Activated effector memory CD4-positive, alpha-beta T cell treated with anti-CD3 and anti-CD28 coated beads, Interleukin-2, amount 50 U/mL, for 16 hours (primary cell): ENCODE measurements around the gene DDX21.
"Not testable (repeated sequence)": the region's sequence is repeated elsewhere in the genome, so short reads cannot be mapped to it uniquely, and the experiment has no call there.

Experiments
- DNase-seq: peaks from one replicate; pipeline ENCODE4 v3.0.0-alpha.2; 2020

Gene DDX21

GRCh38 chr10:68955832-68956532 is at the start of gene DDX21:
TSS of gene DDX21 (plus strand) at chr10:68956170. CDS start at chr10:68956226, 56 bp downstream.
- peak; percentile 96 for DNase-seq

DNA sequence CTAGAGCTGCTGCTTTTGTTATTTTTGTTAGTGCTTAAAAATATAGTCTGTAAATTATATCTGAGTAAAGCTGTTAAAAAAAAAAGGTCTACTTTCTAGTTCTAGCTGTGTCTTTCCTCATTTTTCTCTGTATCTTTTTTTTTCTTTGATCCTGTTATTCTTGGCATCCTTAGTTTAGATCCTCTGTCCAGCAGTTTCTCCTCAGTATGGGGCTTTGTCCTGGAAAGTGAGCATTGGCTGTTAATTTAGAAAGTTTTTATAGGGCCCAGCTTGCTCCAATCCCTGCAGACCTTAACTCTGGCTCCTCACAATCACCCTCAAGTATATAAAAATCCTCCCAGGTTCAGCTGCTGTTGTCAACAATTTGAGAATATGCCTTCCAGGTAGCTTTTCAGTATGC is 31.4 kb upstream of the DDX21 start:
- no peak for DNase-seq

GRCh38 chr10:68925489-68925888 is 30.5 kb upstream of the DDX21 start:
- DNase-seq, result no peak

- not testable (repeated sequence) for DNase-seq
Measured at GRCh38 chr10:68929157-68929556, 26.8 kb upstream of the DDX21 start.

GRCh38 chr10:68929888-68930287 is 26.1 kb upstream of the DDX21 start:
- not testable (repeated sequence) for DNase-seq

DNA sequence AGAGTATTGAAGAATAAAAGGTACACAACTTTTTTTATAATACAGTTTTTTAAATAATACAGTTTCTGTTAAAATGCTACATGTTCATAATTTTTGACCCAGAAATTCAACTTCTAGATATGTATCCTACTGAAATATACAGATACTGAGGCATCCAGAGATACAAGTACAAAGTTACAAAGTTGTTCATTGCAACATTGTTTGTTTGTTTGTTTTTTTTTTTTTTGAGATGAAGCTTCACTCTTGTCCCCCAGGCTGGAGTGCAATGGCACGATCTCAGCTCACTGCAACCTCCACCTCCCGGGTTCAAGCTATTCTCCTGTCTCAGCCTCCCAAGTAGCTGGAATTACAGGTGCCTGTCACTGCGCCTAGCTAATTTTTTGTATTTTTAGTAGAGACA is 23.1 kb upstream of the DDX21 start:
- DNase-seq, result not testable (repeated sequence)

DNA sequence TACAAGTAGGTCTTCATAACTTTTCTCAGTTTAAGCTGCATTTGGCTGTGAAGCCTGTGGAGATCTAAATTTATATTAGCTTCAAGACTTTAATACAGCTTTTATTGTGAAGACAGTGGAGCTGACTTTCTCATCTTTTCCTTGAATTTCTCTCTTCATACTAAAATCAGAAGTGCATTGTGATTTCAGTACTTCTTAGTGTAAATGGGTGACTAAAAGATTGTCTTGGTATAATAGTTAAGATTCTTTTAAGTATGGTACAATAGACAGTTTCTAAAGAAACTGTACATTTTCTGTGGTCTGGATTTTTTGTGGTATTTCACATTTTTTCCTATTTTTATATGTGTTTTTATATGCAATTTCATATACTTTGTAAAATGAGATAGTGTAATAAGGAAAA is 21.0 kb upstream of the DDX21 start:
- no peak for DNase-seq

DNA sequence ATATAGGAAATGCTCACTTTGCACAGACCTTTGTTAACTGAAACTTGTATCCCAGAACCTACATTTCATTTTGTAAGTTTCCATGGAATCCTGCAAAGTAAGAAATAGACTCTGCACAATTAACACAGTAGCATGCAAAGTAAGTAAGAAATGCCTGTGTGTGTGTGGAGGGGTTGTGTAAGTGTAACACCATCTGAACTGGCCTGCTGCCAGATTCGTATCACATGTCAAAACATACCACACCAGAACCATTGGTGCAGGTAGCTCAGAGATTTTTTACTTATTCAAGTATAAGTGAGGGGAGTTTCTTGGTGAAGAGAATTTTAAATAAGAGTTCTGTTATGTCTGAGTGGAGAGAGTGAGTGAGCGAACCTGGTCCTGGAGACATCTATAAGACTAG is 17.9 kb upstream of the DDX21 start:
- DNase-seq, result no peak

DNA sequence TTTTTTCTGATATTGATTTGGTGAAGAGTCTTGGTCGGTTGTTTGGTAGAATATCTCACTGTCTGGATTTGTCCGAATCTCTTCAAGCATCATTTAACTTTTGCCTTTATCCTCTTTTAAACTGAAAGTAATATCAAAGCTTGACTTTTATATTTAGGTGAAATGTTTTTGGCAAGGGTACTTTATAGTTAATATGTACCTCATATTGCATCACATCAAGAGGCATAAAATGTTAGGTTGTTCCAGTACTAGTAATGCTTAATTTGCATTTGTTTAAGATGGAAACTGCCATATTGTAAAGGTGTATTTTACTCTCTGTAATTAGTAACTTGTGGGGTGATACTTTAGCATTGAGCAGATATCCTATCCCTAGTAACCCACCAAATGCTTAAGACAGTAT is 17.1 kb upstream of the DDX21 start:
- DNase-seq, result no peak

- not testable (repeated sequence) for DNase-seq
Measured at GRCh38 chr10:68940917-68941316, 15.1 kb upstream of the DDX21 start.

- no peak for DNase-seq
Measured at GRCh38 chr10:68950598-68950997, 5.4 kb upstream of the DDX21 start.

DNA sequence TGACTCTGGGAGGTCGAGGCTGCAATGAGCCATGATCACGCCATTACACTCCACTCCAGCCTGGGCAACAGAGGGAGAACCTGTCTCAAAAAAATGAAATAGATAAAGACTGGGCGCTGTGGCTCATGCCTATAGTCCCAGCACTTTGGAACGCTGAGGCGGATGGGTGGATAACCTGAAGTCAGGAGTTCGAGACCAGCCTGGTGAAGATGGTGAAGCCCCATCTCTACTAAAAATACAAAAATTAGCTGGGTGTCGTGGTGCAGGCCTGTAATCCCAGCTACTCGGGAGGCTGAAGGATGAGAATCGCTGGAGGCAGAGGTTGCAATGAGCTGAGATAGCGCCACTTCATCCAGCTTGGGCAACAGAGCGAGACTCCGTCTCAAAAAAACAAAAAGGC is 1.1 kb upstream of the DDX21 start:
- DNase-seq, result no peak

- DNase-seq, result peak; percentile 67
Measured at GRCh38 chr10:68955355-68955831, 577 bp upstream of the DDX21 start.

DNA sequence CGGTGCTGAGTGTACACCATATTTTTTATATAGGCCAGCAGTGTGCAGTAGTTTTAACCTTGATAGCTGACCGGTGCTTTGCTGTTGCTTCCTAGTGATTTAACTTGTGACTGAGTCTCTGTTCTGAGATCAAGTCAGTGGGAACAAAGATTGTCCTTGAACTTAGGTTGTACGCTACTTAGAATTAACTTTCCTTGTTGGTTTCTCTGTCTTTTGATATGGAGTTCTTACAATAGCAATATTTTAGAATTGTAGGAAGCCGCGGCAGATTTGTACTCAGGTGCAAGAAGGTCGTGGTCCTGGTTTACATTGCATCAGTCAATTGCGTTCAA is 1.3 kb downstream of the DDX21 start:
- no peak for DNase-seq

- no peak for DNase-seq
Measured at GRCh38 chr10:68957654-68958053, 1.7 kb downstream of the DDX21 start.

- DNase-seq, result no peak
Measured at GRCh38 chr10:68959695-68960527, 3.9 kb downstream of the DDX21 start.

GRCh38 chr10:68963151-68963550 is 7.2 kb downstream of the DDX21 start:
- no peak for DNase-seq

DNA sequence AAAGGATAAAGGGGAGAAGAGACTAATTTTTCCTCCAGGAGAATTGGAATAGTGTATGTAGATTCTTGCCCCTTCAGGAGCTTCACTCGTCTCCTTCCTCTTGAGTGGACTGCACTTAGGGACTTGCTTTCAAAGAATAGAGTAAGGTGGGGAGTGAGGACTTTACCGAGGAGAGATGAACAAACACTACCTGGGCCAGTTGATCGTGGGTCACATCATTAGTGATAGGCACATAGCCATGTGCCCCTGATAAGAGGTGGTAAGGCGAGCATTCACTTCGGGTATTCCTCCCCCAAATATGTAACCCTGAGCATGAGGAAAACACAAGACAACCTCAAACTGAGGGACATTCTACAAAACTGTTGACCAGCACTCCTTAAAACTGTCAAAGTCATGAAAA is 18.0 kb downstream of the DDX21 start:
- no peak for DNase-seq

- not testable (repeated sequence) for DNase-seq
Measured at GRCh38 chr10:68975936-68976473, 20.0 kb downstream of the DDX21 start.

- DNase-seq, result not testable (repeated sequence)
Measured at GRCh38 chr10:68979738-68980137, 23.8 kb downstream of the DDX21 start.

DNA sequence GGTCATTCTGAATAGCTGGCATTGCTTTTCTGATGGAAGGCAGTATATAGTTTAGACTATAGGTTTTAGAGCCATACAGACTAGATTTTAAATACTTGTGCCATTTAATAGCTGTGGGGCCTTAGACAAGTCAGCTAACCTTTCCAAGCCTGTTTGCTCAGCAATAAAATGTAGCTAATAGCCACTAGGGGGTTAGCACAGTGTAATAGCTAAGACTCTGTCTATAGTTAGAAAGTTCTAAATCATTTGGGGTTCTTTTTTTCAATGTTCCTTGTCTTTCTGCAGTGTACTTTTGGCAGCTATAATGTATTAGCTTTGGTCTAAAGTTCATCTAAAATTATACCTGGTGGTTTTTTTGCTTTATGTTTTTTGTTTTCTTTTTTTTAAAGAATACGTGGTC is 25.1 kb downstream of the DDX21 start:
- DNase-seq, result no peak

DNA sequence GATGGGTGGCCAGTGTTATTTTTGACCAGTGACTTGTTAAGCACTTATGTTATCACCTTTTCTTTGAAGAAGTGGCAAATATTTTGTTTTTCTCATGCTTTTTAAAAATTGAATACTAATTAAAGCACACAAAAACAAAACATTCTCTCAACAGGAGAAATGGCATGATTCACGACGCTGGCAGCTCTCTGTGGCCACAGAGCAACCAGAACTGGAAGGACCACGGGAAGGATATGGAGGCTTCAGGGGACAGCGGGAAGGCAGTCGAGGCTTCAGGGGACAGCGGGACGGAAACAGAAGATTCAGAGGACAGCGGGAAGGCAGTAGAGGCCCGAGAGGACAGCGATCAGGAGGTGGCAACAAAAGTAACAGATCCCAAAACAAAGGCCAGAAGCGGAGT is 26.4 kb downstream of the DDX21 start:
- no peak for DNase-seq

GRCh38 chr10:68987611-68988010 is 31.6 kb downstream of the DDX21 start:
- no peak for DNase-seq
